Transverse colon (tissue), 4 donors: ENCODE results near the gene PABPN1L.

Experiments
- EP300 ChIP-seq: sonication (generic); formaldehyde crosslinking; IDR thresholded peaks from one replicate; pipeline ENCODE4 v1.6.1; 2017; ENCODE audit warnings: antibody characterized with exemption, low read depth
- POLR2AphosphoS5 ChIP-seq, 3 donors: sonication (generic); formaldehyde crosslinking; IDR thresholded peaks; one replicate each; pipeline ENCODE4 v1.6.1; 2016; ENCODE audit warnings: antibody characterized with exemption in 3 of 3
- TF ChIP-seq, protein P1 (sequence below), 5 experiments: fragments of 200-600 bp in 3 of 5; fragments of 450-650 bp in 2 of 5; sonication (generic) in 3 of 5; IDR thresholded peaks; 1 replicate in 2 of 5; 2 replicates in 3 of 5; pipeline ENCODE4 v1.5.1; 2016 to 2017; ENCODE audit warnings: antibody characterized with exemption in 5 of 5, inconsistent platforms in 3 of 5, mild to moderate bottlenecking in 2 of 5, moderate library complexity in 1 of 5

DNA sequence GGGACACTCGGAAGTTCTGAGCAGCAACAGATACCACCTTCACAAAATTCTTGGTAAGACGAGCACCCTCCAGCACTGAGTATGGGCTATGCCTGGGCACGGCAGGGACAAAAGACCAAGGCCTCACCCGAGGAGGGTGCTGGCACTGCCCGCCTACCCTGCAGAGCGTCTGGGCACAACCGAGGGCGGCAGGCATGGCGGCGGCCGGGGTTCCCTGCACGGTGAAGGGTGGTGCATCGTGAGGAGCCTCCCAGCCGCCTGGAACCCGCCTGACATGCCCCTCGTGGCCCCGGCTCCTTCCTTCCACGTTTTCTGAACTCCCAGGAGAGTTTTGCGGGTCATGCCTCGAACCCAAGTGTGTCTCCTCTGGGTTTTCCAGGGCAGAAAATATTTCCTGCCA is 28.7 kb downstream of the PABPN1L start:
- TF ChIP-seq, protein P1, sequence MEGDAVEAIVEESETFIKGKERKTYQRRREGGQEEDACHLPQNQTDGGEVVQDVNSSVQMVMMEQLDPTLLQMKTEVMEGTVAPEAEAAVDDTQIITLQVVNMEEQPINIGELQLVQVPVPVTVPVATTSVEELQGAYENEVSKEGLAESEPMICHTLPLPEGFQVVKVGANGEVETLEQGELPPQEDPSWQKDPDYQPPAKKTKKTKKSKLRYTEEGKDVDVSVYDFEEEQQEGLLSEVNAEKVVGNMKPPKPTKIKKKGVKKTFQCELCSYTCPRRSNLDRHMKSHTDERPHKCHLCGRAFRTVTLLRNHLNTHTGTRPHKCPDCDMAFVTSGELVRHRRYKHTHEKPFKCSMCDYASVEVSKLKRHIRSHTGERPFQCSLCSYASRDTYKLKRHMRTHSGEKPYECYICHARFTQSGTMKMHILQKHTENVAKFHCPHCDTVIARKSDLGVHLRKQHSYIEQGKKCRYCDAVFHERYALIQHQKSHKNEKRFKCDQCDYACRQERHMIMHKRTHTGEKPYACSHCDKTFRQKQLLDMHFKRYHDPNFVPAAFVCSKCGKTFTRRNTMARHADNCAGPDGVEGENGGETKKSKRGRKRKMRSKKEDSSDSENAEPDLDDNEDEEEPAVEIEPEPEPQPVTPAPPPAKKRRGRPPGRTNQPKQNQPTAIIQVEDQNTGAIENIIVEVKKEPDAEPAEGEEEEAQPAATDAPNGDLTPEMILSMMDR (IDR thresholded peaks at IDR 0.05), result no peak
- TF ChIP-seq EP300, result no peak
- TF ChIP-seq POLR2AphosphoS5 (IDR thresholded peaks at IDR 0.05), result no peak
